ENCODE measurements around the gene GPC5. TPM values are rescaled to one million over a fixed set of nuclear protein-coding genes. Genes with fewer than 3 reads are reported as not detected.

GPC5 gene
- total RNA-seq, 4 donors from 2014 or later, result 0.24 to 30.8 (median 1.8) TPM; not detected in 1

DNA sequence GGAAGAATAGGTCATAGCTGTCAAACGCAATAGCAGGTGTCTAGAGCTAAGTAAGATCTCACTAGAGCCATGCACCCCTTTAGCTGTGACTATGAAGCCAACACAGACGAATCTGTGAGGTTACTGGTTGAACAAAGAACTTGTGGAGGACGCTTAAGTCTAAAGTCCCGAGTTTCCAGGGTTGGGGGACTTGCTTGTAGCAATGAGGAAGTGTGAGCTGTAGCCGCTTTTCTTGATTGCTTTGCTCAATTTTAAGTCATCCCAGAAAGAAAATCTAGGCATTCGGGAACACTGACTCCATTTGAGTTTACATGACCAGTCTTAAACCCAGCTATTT is 1.6 kb downstream of the GPC5 start:
- H3K4me1 ChIP-seq, result no peaks in the 10 kb centered on the region
- no peak overlapping the region for H3K27ac ChIP-seq
- H3K36me3 ChIP-seq, result no peaks in the 10 kb centered on the region
- TF ChIP-seq POLR2A (IDR thresholded peaks at IDR 0.05), result no peak
- TF ChIP-seq, protein P1, sequence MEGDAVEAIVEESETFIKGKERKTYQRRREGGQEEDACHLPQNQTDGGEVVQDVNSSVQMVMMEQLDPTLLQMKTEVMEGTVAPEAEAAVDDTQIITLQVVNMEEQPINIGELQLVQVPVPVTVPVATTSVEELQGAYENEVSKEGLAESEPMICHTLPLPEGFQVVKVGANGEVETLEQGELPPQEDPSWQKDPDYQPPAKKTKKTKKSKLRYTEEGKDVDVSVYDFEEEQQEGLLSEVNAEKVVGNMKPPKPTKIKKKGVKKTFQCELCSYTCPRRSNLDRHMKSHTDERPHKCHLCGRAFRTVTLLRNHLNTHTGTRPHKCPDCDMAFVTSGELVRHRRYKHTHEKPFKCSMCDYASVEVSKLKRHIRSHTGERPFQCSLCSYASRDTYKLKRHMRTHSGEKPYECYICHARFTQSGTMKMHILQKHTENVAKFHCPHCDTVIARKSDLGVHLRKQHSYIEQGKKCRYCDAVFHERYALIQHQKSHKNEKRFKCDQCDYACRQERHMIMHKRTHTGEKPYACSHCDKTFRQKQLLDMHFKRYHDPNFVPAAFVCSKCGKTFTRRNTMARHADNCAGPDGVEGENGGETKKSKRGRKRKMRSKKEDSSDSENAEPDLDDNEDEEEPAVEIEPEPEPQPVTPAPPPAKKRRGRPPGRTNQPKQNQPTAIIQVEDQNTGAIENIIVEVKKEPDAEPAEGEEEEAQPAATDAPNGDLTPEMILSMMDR (IDR thresholded peaks at IDR 0.05), result no peak
- H3K4me3 ChIP-seq, result no peak overlapping the region
- no peaks in the 10 kb centered on the region for H3K9me3 ChIP-seq
- peaks cover 5 to 26% of the 10 kb centered on the region in 2 donors for H3K27me3 ChIP-seq
- intact Hi-C loops (cut with DNase I; ENCODE audit: low total_unique reads), result no loop called here
- DNase-seq, result no peak

DNA sequence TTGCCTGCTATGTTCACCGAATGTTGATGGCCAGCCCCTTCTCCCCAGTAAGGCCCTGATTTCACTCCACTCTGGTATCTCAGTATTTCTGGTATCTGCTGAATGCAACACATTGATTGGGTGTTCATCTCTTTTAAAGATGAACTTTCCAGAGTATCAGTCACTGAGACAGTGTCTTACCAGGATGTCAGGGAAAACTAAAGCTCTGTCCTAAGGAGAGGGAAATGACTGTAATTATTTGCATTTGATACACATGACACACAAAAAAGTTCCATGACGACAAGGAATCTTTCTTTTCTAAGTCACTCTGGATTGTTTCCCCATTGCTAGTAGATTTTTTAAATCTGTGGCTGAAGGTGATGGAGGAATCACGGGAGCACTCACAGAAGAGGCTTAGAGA is 2.2 kb downstream of the GPC5 start:
- H3K4me3 ChIP-seq, result no peak overlapping the region
- DNase-seq, result no peak
- H3K4me1 ChIP-seq, result no peaks in the 10 kb centered on the region
- H3K27ac ChIP-seq, result no peak overlapping the region
- TF ChIP-seq, protein P1 (IDR thresholded peaks at IDR 0.05), result no peak
- no peak for TF ChIP-seq POLR2A (IDR thresholded peaks at IDR 0.05)
- H3K36me3 ChIP-seq, result no peaks in the 10 kb centered on the region
- intact Hi-C loops (cut with DNase I; ENCODE audit: low total_unique reads), result no loop called here
- H3K9me3 ChIP-seq, result no peaks in the 10 kb centered on the region
- peaks cover 5 to 22% of the 10 kb centered on the region in 2 donors for H3K27me3 ChIP-seq

DNA sequence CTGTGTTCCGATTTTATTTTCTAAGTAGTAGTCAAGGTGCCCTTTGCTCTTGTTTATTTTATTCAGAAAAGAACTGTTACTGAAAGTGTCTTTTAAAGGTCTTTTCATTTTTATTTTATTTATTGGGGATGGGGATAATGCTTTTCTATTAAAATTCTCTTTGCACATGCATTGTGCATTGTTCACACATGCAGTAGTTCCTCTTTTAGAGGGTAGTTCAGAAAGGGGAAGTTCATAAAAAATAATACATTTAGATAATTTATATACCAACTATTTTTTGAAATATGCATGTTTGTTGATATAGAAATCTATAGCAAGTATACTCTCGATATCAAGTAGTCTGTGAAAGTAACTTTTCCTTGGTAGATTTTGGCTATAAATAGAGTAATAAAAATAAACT is 3.5 kb downstream of the GPC5 start:
- no peak for DNase-seq
- Histone ChIP-seq H3K9me3 (no peaks in the 10 kb centered on the region), H3K27me3 (peaks cover 5 to 10% of the 10 kb centered on the region in 2 donors), H3K4me1 (no peaks in the 10 kb centered on the region), H3K27ac (no peak overlapping the region), H3K4me3 (no peak overlapping the region), H3K36me3 (no peaks in the 10 kb centered on the region)
- intact Hi-C loops (cut with DNase I; ENCODE audit: low total_unique reads), result no loop called here
- no peak for TF ChIP-seq POLR2A (IDR thresholded peaks at IDR 0.05)
- TF ChIP-seq, protein P1 (IDR thresholded peaks at IDR 0.05), result no peak

DNA sequence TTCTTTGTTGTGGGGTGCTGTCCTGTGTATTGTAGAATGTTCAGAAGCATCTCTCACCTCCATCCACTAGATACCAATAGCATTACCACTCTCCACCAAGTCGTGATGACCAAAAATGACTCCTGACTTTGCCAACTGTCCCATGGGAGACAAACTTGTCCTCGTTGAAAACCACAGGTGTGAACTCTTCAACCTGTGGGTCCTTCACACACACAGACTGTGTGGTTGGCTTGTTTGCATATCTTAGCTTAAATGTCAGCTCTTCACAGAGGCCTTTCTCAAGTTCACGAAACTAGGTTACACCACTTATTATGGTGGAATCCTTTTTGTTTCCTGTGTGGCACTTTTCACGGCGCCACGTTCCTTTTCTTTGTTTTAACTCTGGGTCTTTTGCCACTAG is 6.8 kb downstream of the GPC5 start:
- intact Hi-C loops (cut with DNase I; ENCODE audit: low total_unique reads), result no loop called here
- no peaks in the 10 kb centered on the region for H3K9me3 ChIP-seq
- H3K27me3 ChIP-seq, result no peaks in the 10 kb centered on the region
- TF ChIP-seq, protein P1 (IDR thresholded peaks at IDR 0.05), result no peak
- TF ChIP-seq POLR2A (IDR thresholded peaks at IDR 0.05), result no peak
- no peak overlapping the region for H3K4me3 ChIP-seq
- no peaks in the 10 kb centered on the region for H3K4me1 ChIP-seq
- no peaks in the 10 kb centered on the region for H3K36me3 ChIP-seq
- no peak for DNase-seq
- H3K27ac ChIP-seq, result no peak overlapping the region

DNA sequence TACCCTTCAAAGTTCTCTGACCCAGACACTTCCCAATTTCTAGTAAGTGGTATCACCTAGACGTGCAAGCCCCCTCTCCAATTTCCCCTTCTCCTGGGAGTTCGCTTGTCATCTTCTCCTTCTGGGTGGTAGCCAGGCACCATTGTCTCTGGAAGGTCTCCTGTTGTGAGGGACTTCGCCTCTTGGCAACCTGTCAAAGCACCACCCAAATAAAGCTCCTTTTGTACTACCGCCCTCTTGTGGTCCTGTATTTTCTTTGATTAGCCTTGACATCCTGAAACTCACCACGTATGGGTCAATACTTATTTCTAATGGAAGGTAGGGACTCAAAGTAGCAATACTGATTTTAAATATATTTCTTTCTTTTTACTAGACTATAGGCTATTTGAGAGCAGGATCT is 8.2 kb downstream of the GPC5 start:
- no peaks in the 10 kb centered on the region for H3K9me3 ChIP-seq
- no peaks in the 10 kb centered on the region for H3K27me3 ChIP-seq
- no peak overlapping the region for H3K4me3 ChIP-seq
- no peaks in the 10 kb centered on the region for H3K36me3 ChIP-seq
- TF ChIP-seq POLR2A (IDR thresholded peaks at IDR 0.05), result no peak
- TF ChIP-seq, protein P1 (IDR thresholded peaks at IDR 0.05), result no peak
- no peaks in the 10 kb centered on the region for H3K4me1 ChIP-seq
- DNase-seq, result no peak
- intact Hi-C loops (cut with DNase I; ENCODE audit: low total_unique reads), result no loop called here
- no peak overlapping the region for H3K27ac ChIP-seq

Measured in uterus (tissue), 4 donors.